H1 (cell line): ENCODE measurements around the gene RNASE4.

Experiments used
- CEBPB ChIP-seq: IDR thresholded peaks from 2 replicates; pipeline ENCODE4 v1.6.1; 2012; ENCODE audit warnings: low read depth, low read length
- CTCF ChIP-seq, 3 experiments: IDR thresholded peaks; 1 replicate in 2 of 3; 2 replicates in 1 of 3; pipeline versions ENCODE4 v1.5.1 to v1.6.1; 2011; ENCODE audit warnings: low read length in 3 of 3, mild to moderate bottlenecking in 3 of 3, inconsistent platforms in 2 of 3, low read depth in 1 of 3, moderate library complexity in 1 of 3; ENCODE audit not compliant: insufficient read depth in 1 of 3; ENCODE audit errors: control extremely low read depth in 1 of 3
- EZH2 ChIP-seq: fragments of 200-600 bp; sonication (generic); IDR thresholded peaks from 2 replicates; pipeline ENCODE4 v1.7.1; 2012; ENCODE audit warnings: low read depth, mild to moderate bottlenecking, moderate library complexity, low read length, inconsistent platforms; ENCODE audit not compliant: severe bottlenecking
- GABPA ChIP-seq: IDR thresholded peaks from 2 replicates; pipeline ENCODE4 v1.6.1; 2011; ENCODE audit warnings: mild to moderate bottlenecking, low read length, moderate library complexity, borderline replicate concordance; ENCODE audit not compliant: insufficient read depth
- POLR2A ChIP-seq, 2 experiments: IDR thresholded peaks; 1 replicate in 1 of 2; 2 replicates in 1 of 2; pipeline ENCODE4 v1.6.1; 2011; ENCODE audit warnings: low read depth in 2 of 2, low read length in 2 of 2, mild to moderate bottlenecking in 2 of 2; ENCODE audit errors: control extremely low read depth in 1 of 2
- TAF1 ChIP-seq: IDR thresholded peaks from 2 replicates; pipeline ENCODE4 v1.6.1; 2011; ENCODE audit warnings: mild to moderate bottlenecking, low read depth, low read length

GRCh38 chr14:20698934-20699333 lies 14.6 kb downstream of the RNASE4 start:
- TF ChIP-seq POLR2A (IDR thresholded peaks at IDR 0.05; ENCODE audit: control extremely low read depth in 1 of 2, low read depth in 2 of 2, low read length in 2 of 2), result no peak
- TF ChIP-seq CTCF (IDR thresholded peaks at IDR 0.05; ENCODE audit: control extremely low read depth in 1 of 3, insufficient read depth in 1 of 3, low read depth in 1 of 3, low read length in 3 of 3), result no peak
- TF ChIP-seq EZH2, result no peak
- TF ChIP-seq GABPA, result no peak
- TF ChIP-seq CEBPB, result no peak
- TF ChIP-seq TAF1, result no peak
